SK-N-SH (cell line): ENCODE data around the gene MLLT11. TPM values are rescaled to one million over a fixed set of nuclear protein-coding genes. Genes with fewer than 3 reads are reported as not detected.

ENCODE experiments used
- CTCF ChIA-PET: fragments of 300-600, 350-600 bp; formaldehyde crosslinking; extraction: SDS; loops from one replicate; lab custom pipeline; 2021; lab: Yijun Ruan, JAX
- POLR2A ChIA-PET: fragments of 350-600 bp; sonication (Branson Sonifier 250); formaldehyde crosslinking; extraction: SDS; loops from one replicate; lab custom pipeline; 2020; ENCODE audit warnings: antibody characterized with exemption, inconsistent platforms; lab: Yijun Ruan, JAX
- DNase-seq: peaks from one replicate; pipeline ENCODE4 v3.0.0; 2012
- H2AFZ ChIP-seq: fragments of 200-600 bp; sonication (generic); 2 replicates; pipeline ENCODE4 v1.8.1; 2016; ENCODE audit warnings: antibody characterized with exemption, mild to moderate bottlenecking, low read depth
- H3F3A ChIP-seq: fragments of 200-600 bp; sonication (generic); replicated peaks from 2 replicates; pipeline ENCODE3; 2016; ENCODE audit warnings: antibody characterized with exemption, mild to moderate bottlenecking; ENCODE audit not compliant: insufficient read depth
- H3K27ac ChIP-seq, 2 experiments: fragments of 200-500 bp in 1 of 2; fragments of 200-600 bp in 1 of 2; sonication (Bioruptor generic) in 1 of 2; sonication (generic), shearing (Covaris generic) in 1 of 2; 2 replicates each; pipeline versions ENCODE4 v1.5.1 to v1.6.1; 2014 to 2016; ENCODE audit warnings: low read depth in 2 of 2, inconsistent platforms in 1 of 2, low read length in 1 of 2, mild to moderate bottlenecking in 1 of 2, mixed read lengths in 1 of 2
- H3K27me3 ChIP-seq: fragments of 200-600 bp; sonication (generic), shearing (Covaris generic); 2 replicates; pipeline ENCODE4 v1.6.1; 2016; ENCODE audit warnings: mixed run types; ENCODE audit not compliant: insufficient read depth
- H3K36me3 ChIP-seq, 2 experiments: fragments of 200-500 bp in 1 of 2; fragments of 200-600 bp in 1 of 2; sonication (Bioruptor generic) in 1 of 2; sonication (generic) in 1 of 2; replicated peaks in 1 of 2; 2 replicates each; pipeline versions ENCODE3 to v1.5.1; 2014 to 2016; ENCODE audit warnings: low read length in 1 of 2, mild to moderate bottlenecking in 1 of 2; ENCODE audit not compliant: insufficient read depth in 2 of 2, control insufficient read depth in 1 of 2
- H3K4me1 ChIP-seq, 2 experiments: fragments of 200-500 bp in 1 of 2; fragments of 200-600 bp in 1 of 2; sonication (Bioruptor generic) in 1 of 2; sonication (generic), shearing (Covaris generic) in 1 of 2; 2 replicates each; pipeline versions ENCODE4 v1.5.1 to v1.6.1; 2014 to 2016; ENCODE audit warnings: low read depth in 1 of 2, low read length in 1 of 2, mixed run types in 1 of 2; ENCODE audit not compliant: insufficient read depth in 2 of 2, control insufficient read depth in 1 of 2
- H3K4me2 ChIP-seq: fragments of 200-600 bp; sonication (generic), shearing (Covaris generic); 2 replicates; pipeline ENCODE4 v1.6.1; 2017; ENCODE audit warnings: mixed run types
- H3K4me3 ChIP-seq, 2 experiments: fragments of 200-500 bp in 1 of 2; fragments of 200-600 bp in 1 of 2; sonication (Bioruptor generic) in 1 of 2; sonication (generic), shearing (Covaris generic) in 1 of 2; 2 replicates each; pipeline versions ENCODE4 v1.5.1 to v1.8.1; 2014 to 2016; ENCODE audit warnings: low read depth in 2 of 2, inconsistent platforms in 1 of 2, low read length in 1 of 2, mild to moderate bottlenecking in 1 of 2, mixed read lengths in 1 of 2, moderate library complexity in 1 of 2
- H3K79me2 ChIP-seq: fragments of 200-600 bp; sonication (generic); 2 replicates; pipeline ENCODE4 v1.8.1; 2017; ENCODE audit warnings: mild to moderate bottlenecking; ENCODE audit not compliant: insufficient read depth
- H3K9ac ChIP-seq: fragments of 200-600 bp; sonication (generic); 2 replicates; pipeline ENCODE4 v1.6.1; 2017; ENCODE audit warnings: mixed run types
- H3K9me2 ChIP-seq: fragments of 200-600 bp; sonication (generic); 2 replicates; pipeline ENCODE4 v1.6.1; 2017; ENCODE audit warnings: mixed run types
- H3K9me3 ChIP-seq: fragments of 200-600 bp; sonication (generic); 2 replicates; pipeline ENCODE4 v1.6.1; 2017; ENCODE audit warnings: mixed run types, mild to moderate bottlenecking, moderate library complexity
- H4K20me1 ChIP-seq: fragments of 200-600 bp; sonication (generic); 2 replicates; pipeline ENCODE4 v1.6.1; 2017; ENCODE audit warnings: mild to moderate bottlenecking, mixed run types; ENCODE audit not compliant: insufficient read depth
- CHD2 ChIP-seq: fragments of 150-350 bp; IDR thresholded peaks from 2 replicates; pipeline ENCODE4 v1.6.1; 2018; ENCODE audit warnings: low read length; ENCODE audit not compliant: partially characterized antibody
- CTCF ChIP-seq: fragments of 200-600 bp; sonication (generic); IDR thresholded peaks from 2 replicates; pipeline ENCODE4 v1.6.1; 2017; ENCODE audit warnings: antibody characterized with exemption, mild to moderate bottlenecking, moderate library complexity
- EP300 ChIP-seq, 2 experiments: IDR thresholded peaks; 2 replicates each; pipeline versions ENCODE4 v1.4.0 to v1.6.1; 2012; ENCODE audit warnings: borderline replicate concordance in 1 of 2, low read depth in 1 of 2, low read length in 1 of 2
- EZH2phosphoT487 ChIP-seq: fragments of 200-600 bp; sonication (generic); IDR thresholded peaks from 2 replicates; pipeline ENCODE4 v1.6.1; 2017; ENCODE audit warnings: low read depth, mixed run types, mild to moderate bottlenecking, antibody characterized with exemption, moderate library complexity, borderline replicate concordance
- IRF3 ChIP-seq: fragments of 150-350 bp; IDR thresholded peaks from 2 replicates; pipeline ENCODE4 v1.6.1; 2016; ENCODE audit warnings: mild to moderate bottlenecking, low read depth, low read length
- JUND ChIP-seq: IDR thresholded peaks from 2 replicates; pipeline ENCODE4 v1.4.0; 2012
- MAX ChIP-seq: IDR thresholded peaks from 2 replicates; pipeline ENCODE4 v1.4.0; 2012; ENCODE audit warnings: low read depth
- MEF2A ChIP-seq: IDR thresholded peaks from 2 replicates; pipeline ENCODE4 v1.4.0; 2012; ENCODE audit warnings: low read depth, borderline replicate concordance
- MXI1 ChIP-seq: IDR thresholded peaks from 2 replicates; pipeline ENCODE4 v1.6.1; 2012; ENCODE audit warnings: mild to moderate bottlenecking, low read depth, low read length, improper control_type of control experiment
- NFIC ChIP-seq: IDR thresholded peaks from 2 replicates; pipeline ENCODE4 v1.4.0; 2012; ENCODE audit warnings: borderline replicate concordance
- RAD21 ChIP-seq: IDR thresholded peaks from 2 replicates; pipeline ENCODE4 v1.6.1; 2012; ENCODE audit warnings: mild to moderate bottlenecking, low read length
- RCOR1 ChIP-seq: fragments of 150-350 bp; IDR thresholded peaks from 2 replicates; pipeline ENCODE4 v1.6.1; 2017; ENCODE audit warnings: antibody characterized with exemption, low read length
- RXRA ChIP-seq: IDR thresholded peaks from 2 replicates; pipeline ENCODE4 v1.4.0; 2012; ENCODE audit warnings: low read depth, mild to moderate bottlenecking, borderline replicate concordance
- SMC3 ChIP-seq: IDR thresholded peaks from 2 replicates; pipeline ENCODE4 v1.6.1; 2012; ENCODE audit warnings: low read depth, low read length, improper control_type of control experiment
- TCF12 ChIP-seq: IDR thresholded peaks from 2 replicates; pipeline ENCODE4 v1.4.0; 2012
- TEAD4 ChIP-seq: IDR thresholded peaks from 2 replicates; pipeline ENCODE4 v1.4.0; 2012; ENCODE audit warnings: mild to moderate bottlenecking, borderline replicate concordance; ENCODE audit not compliant: insufficient read depth
- USF1 ChIP-seq: IDR thresholded peaks from 2 replicates; pipeline ENCODE4 v1.4.0; 2012; ENCODE audit warnings: low read depth, borderline replicate concordance
- USF2 ChIP-seq: fragments of 150-350 bp; IDR thresholded peaks from 2 replicates; pipeline ENCODE4 v1.6.1; 2017; ENCODE audit warnings: antibody characterized with exemption, low read length, low read depth, borderline replicate concordance
- WGBS: methylation state at CpG from one replicate; pipeline ENCODE4 v1.1.6; 2017; ENCODE audit warnings: low lambda C conversion rate; 5-methylcytosine and 5-hydroxymethylcytosine counted together
- polyA plus RNA-seq, 3 experiments: library from polyadenylated mRNA; depleted of rRNA; stranded (reverse); fragments of >200 nt; gene quantifications; 2 replicates each; pipeline ENCODE4 v1.2.3, GENCODE V29; 2012

MLLT11 gene
- polyA plus RNA-seq, 1 of the 3 experiments (the other 2 are of a cell fraction) = 26.7 TPM

GRCh38 chr1:151024540-151025146 lies 35.6 kb upstream of the MLLT11 start:
- no peak overlapping the region for H2AFZ ChIP-seq
- no peak overlapping the region for H3K4me2 ChIP-seq
- no peaks in the 10 kb centered on the region for H3K4me1 ChIP-seq
- no peak overlapping the region; a peak in 1 of 4 replicates for H3K4me3 ChIP-seq
- no peaks in the 10 kb centered on the region for H3K79me2 ChIP-seq
- DNase-seq = peak; percentile 80
- H3K9ac ChIP-seq = no peak overlapping the region
- TF ChIP-seq RAD21 (peak; percentile 81), MAX (no peak), USF2 (no peak), CTCF (peak; percentile 76), JUND (no peak), SMC3 (peak; percentile 71), CHD2 (no peak)
- no peaks in the 10 kb centered on the region for H3K9me2 ChIP-seq
- H3K36me3 ChIP-seq = peaks cover 12 to 16% of the 10 kb centered on the region in 2 experiments
- POLR2A ChIA-PET = interaction anchor here (0.6 kb wide), 1 partner anchor 172 kb away, joined by 3 read pairs; no protein-coding TSS in a partner anchor
- H3F3A ChIP-seq = no peaks in the 10 kb centered on the region
- H3K27ac ChIP-seq = no peak overlapping the region
- CTCF ChIA-PET = interaction anchor here (0.5 to 5.1 kb wide), 29 partner anchors 13 to 775 kb away, joined by 3 to 29 read pairs (median 4); partner anchors contain the start of genes BNIPL, C1orf56, CDC42SE1 and LYSMD1
- no peaks in the 10 kb centered on the region for H3K27me3 ChIP-seq
- WGBS = 60% methylated on average over 6 of the region's 6 CpGs
- H4K20me1 ChIP-seq = no peaks in the 10 kb centered on the region
- no peaks in the 10 kb centered on the region for H3K9me3 ChIP-seq

- Histone ChIP-seq H3K4me2 (no peak overlapping the region), H3K4me1 (no peaks in the 10 kb centered on the region), H3K79me2 (no peaks in the 10 kb centered on the region), H3K9me3 (no peaks in the 10 kb centered on the region), H3K27ac (no peak overlapping the region), H4K20me1 (no peaks in the 10 kb centered on the region), H3K27me3 (no peaks in the 10 kb centered on the region), H3F3A (no peaks in the 10 kb centered on the region), H3K36me3 (peaks cover 10 to 16% of the 10 kb centered on the region in 2 experiments), H3K9me2 (no peaks in the 10 kb centered on the region), H2AFZ (no peak overlapping the region), H3K4me3 (no peak overlapping the region), H3K9ac (no peak overlapping the region)
- no peak for DNase-seq
- ChIA-PET POLR2A (no interaction called here), CTCF (interaction anchor here (1.1 to 5.1 kb wide), 3 partner anchors 20 to 73 kb away, joined by 3 to 29 read pairs (median 4); partner anchors contain the start of gene C1orf56)
- no peak for TF ChIP-seq TCF12
- no peak for TF ChIP-seq EP300 (IDR thresholded peaks at IDR 0.05; ENCODE audit: borderline replicate concordance in 1 of 2, low read depth in 1 of 2, low read length in 1 of 2)
- TF ChIP-seq RCOR1 = no peak
- TF ChIP-seq USF2 = no peak
- TF ChIP-seq RXRA = no peak
- no peak for TF ChIP-seq MXI1
- TF ChIP-seq CTCF = no peak
- TF ChIP-seq IRF3 = no peak
- TF ChIP-seq EZH2phosphoT487 = no peak
- TF ChIP-seq TEAD4 = no peak
- TF ChIP-seq CHD2 = no peak
- TF ChIP-seq MEF2A = no peak
- no peak for TF ChIP-seq JUND
- no peak for TF ChIP-seq USF1
- TF ChIP-seq NFIC = no peak
Measured at GRCh38 chr1:151026460-151026859, 33.7 kb upstream of the MLLT11 start.
